H1 (cell line): ENCODE measurements around the gene CST2. TPM values are rescaled to one million over a fixed set of nuclear protein-coding genes. Genes with fewer than 3 reads are reported as not detected.

Experiments
- CTCF ChIA-PET: fragments of 300-600 bp; sonication (Branson Sonifier 250); formaldehyde crosslinking; loops from one replicate; lab custom pipeline; 2021; ENCODE audit not compliant: partially characterized antibody; lab: Charles Lee
- POLR2A ChIA-PET: fragments of 300-600 bp; sonication (Branson Sonifier 250); formaldehyde crosslinking; loops from one replicate; lab custom pipeline; 2021; ENCODE audit warnings: inconsistent platforms; ENCODE audit not compliant: partially characterized antibody; lab: Charles Lee
- DNase-seq, 2 experiments: peaks; one replicate each; pipeline versions ENCODE4 v3.0.0 to v3.0.0-alpha.2; 2010 to 2022; ENCODE audit warnings: low spot score in 2 of 2, low read depth in 1 of 2, mixed read lengths in 1 of 2
- FAIRE-seq: peaks from 2 replicates; lab custom pipeline; 2011; peaks lifted over from hg19 to GRCh38; lab: Jason Lieb, UNC
- H2AFZ ChIP-seq: 2 replicates; pipeline ENCODE4 v1.8.1; 2012; ENCODE audit warnings: low read length, inconsistent platforms
- H2AK5ac ChIP-seq: 2 replicates; pipeline ENCODE4 v1.6.1; 2013; ENCODE audit warnings: low read depth, low read length
- H2BK120ac ChIP-seq: replicated peaks from 2 replicates; pipeline ENCODE3; 2013; ENCODE audit warnings: low read depth, low read length, inconsistent platforms
- H2BK12ac ChIP-seq: 2 replicates; pipeline ENCODE4 v1.6.1; 2013; ENCODE audit warnings: low read depth, low read length
- H2BK15ac ChIP-seq: 2 replicates; pipeline ENCODE4 v1.6.1; 2013; ENCODE audit warnings: low read length
- H2BK20ac ChIP-seq: 2 replicates; pipeline ENCODE4 v1.6.1; 2013; ENCODE audit warnings: low read length
- H2BK5ac ChIP-seq: 2 replicates; pipeline ENCODE4 v1.6.1; 2013; ENCODE audit warnings: low read depth, low read length
- H3K14ac ChIP-seq: 2 replicates; pipeline ENCODE4 v1.6.1; 2013; ENCODE audit warnings: inconsistent platforms; ENCODE audit not compliant: insufficient read length
- H3K18ac ChIP-seq: 2 replicates; pipeline ENCODE4 v1.6.1; 2013; ENCODE audit warnings: low read length; ENCODE audit errors: extremely low read depth
- H3K23ac ChIP-seq: 2 replicates; pipeline ENCODE4 v1.6.1; 2013; ENCODE audit warnings: inconsistent platforms; ENCODE audit not compliant: insufficient read length
- H3K23me2 ChIP-seq: 2 replicates; pipeline ENCODE4 v1.6.1; 2013; ENCODE audit warnings: low read depth, low read length
- H3K27ac ChIP-seq: 2 replicates; pipeline ENCODE4 v1.6.1; 2011; ENCODE audit warnings: low read depth, low read length, inconsistent platforms
- H3K27me3 ChIP-seq, 4 experiments: replicated peaks in 1 of 4; 1 replicate in 1 of 4; 2 replicates in 3 of 4; pipeline versions ENCODE4 v1.6.1 to v1.8.1; 2011 to 2013; ENCODE audit warnings: low read length in 3 of 4, mild to moderate bottlenecking in 3 of 4, inconsistent platforms in 2 of 4, mixed read lengths in 2 of 4, moderate library complexity in 1 of 4; ENCODE audit not compliant: control insufficient read depth in 3 of 4, insufficient read depth in 3 of 4; ENCODE audit errors: extremely low read depth in 1 of 4
- H3K36me3 ChIP-seq, 4 experiments: 2 replicates each; pipeline versions ENCODE4 v1.6.1 to v1.8.1; 2011 to 2013; ENCODE audit warnings: mild to moderate bottlenecking in 4 of 4, low read length in 3 of 4, moderate library complexity in 2 of 4, control low read depth in 1 of 4, inconsistent platforms in 1 of 4; ENCODE audit not compliant: insufficient read depth in 4 of 4, control insufficient read depth in 2 of 4
- H3K4ac ChIP-seq: replicated peaks from 2 replicates; pipeline ENCODE3; 2013; ENCODE audit warnings: low read length, low read depth, mixed read lengths, inconsistent platforms; ENCODE audit not compliant: insufficient read length
- H3K4me1 ChIP-seq, 4 experiments: replicated peaks in 1 of 4; 1 replicate in 1 of 4; 2 replicates in 3 of 4; pipeline versions ENCODE4 v1.6.1 to v1.8.1; 2011 to 2013; ENCODE audit warnings: low read length in 3 of 4, inconsistent platforms in 2 of 4, mixed read lengths in 1 of 4; ENCODE audit not compliant: insufficient read depth in 4 of 4, control insufficient read depth in 3 of 4
- H3K4me2 ChIP-seq, 2 experiments: 2 replicates each; pipeline versions ENCODE4 v1.6.1 to v1.8.1; 2011 to 2013; ENCODE audit warnings: low read depth in 2 of 2, low read length in 2 of 2, control low read depth in 1 of 2, inconsistent platforms in 1 of 2, mild to moderate bottlenecking in 1 of 2; ENCODE audit not compliant: insufficient read depth in 1 of 2
- H3K4me3 ChIP-seq, 4 experiments: fragments of 200-600, 300-600 bp in 1 of 4; sonication (generic), shearing (Covaris generic), sonication (Bioruptor Twin) in 1 of 4; 2 replicates each; pipeline versions ENCODE4 v1.5.1 to v1.8.1; 2011 to 2016; ENCODE audit warnings: low read length in 4 of 4, low read depth in 3 of 4, control low read depth in 2 of 4, inconsistent platforms in 2 of 4, mild to moderate bottlenecking in 2 of 4, mixed read lengths in 1 of 4, moderate library complexity in 1 of 4; ENCODE audit not compliant: insufficient read depth in 2 of 4; ENCODE audit errors: extremely low read depth in 1 of 4
- H3K56ac ChIP-seq: replicated peaks from 2 replicates; pipeline ENCODE3; 2013; ENCODE audit warnings: low read depth, mild to moderate bottlenecking, mixed read lengths, low read length, inconsistent platforms; ENCODE audit not compliant: insufficient read length
- H3K79me1 ChIP-seq: 2 replicates; pipeline ENCODE4 v1.6.1; 2013; ENCODE audit warnings: low read depth, low read length, control low read depth
- H3K79me2 ChIP-seq, 2 experiments: 2 replicates each; pipeline versions ENCODE4 v1.6.1 to v1.8.1; 2012 to 2013; ENCODE audit warnings: low read length in 2 of 2, mild to moderate bottlenecking in 2 of 2, inconsistent platforms in 1 of 2; ENCODE audit not compliant: insufficient read depth in 2 of 2, control insufficient read depth in 1 of 2
- H3K9ac ChIP-seq, 4 experiments: replicated peaks in 1 of 4; 1 replicate in 1 of 4; 2 replicates in 3 of 4; pipeline versions ENCODE4 v1.6.1 to v1.8.1; 2011 to 2013; ENCODE audit warnings: low read depth in 3 of 4, low read length in 3 of 4, control low read depth in 2 of 4, mild to moderate bottlenecking in 2 of 4, moderate library complexity in 2 of 4, inconsistent platforms in 1 of 4; ENCODE audit errors: extremely low read depth in 1 of 4
- H3K9me3 ChIP-seq, 2 experiments: 2 replicates each; pipeline versions ENCODE4 v1.6.1 to v1.8.1; 2012 to 2013; ENCODE audit warnings: mild to moderate bottlenecking in 2 of 2, moderate library complexity in 2 of 2, control low read depth in 1 of 2, inconsistent platforms in 1 of 2, low read depth in 1 of 2, low read length in 1 of 2, mixed read lengths in 1 of 2; ENCODE audit not compliant: insufficient read depth in 2 of 2
- H4K20me1 ChIP-seq, 2 experiments: replicated peaks in 1 of 2; 2 replicates each; pipeline versions ENCODE3 to v1.8.1; 2011 to 2013; ENCODE audit warnings: inconsistent platforms in 2 of 2, low read length in 2 of 2, mild to moderate bottlenecking in 1 of 2; ENCODE audit not compliant: insufficient read depth in 2 of 2, control insufficient read depth in 1 of 2
- H4K5ac ChIP-seq: 2 replicates; pipeline ENCODE4 v1.6.1; 2013; ENCODE audit warnings: low read length, low read depth, mixed read lengths, inconsistent platforms; ENCODE audit not compliant: insufficient read length
- H4K8ac ChIP-seq: 2 replicates; pipeline ENCODE4 v1.8.0; 2013; ENCODE audit warnings: mild to moderate bottlenecking, moderate library complexity, low read length, inconsistent platforms; ENCODE audit not compliant: insufficient read depth; ENCODE audit errors: extremely low read depth
- H4K91ac ChIP-seq: replicated peaks from 2 replicates; pipeline ENCODE3; 2013; ENCODE audit warnings: low read length, mixed read lengths, inconsistent platforms; ENCODE audit not compliant: insufficient read length
- WGBS, 2 experiments: shearing (Covaris generic) in 1 of 2; methylation state at CpG; one replicate each; pipeline versions ENCODE4 v1.1.6 to v1.1.7; 2013 to 2015; ENCODE audit warnings: low lambda C conversion rate in 2 of 2, mixed read lengths in 2 of 2, inconsistent platforms in 1 of 2, low coverage in 1 of 2, missing lambda C conversion rate in 1 of 2; ENCODE audit not compliant: insufficient replicate concordance in 2 of 2, insufficient coverage in 1 of 2, insufficient read length in 1 of 2; ENCODE audit errors: extremely low coverage in 1 of 2, missing lambda C conversion rate in 1 of 2; 5-methylcytosine and 5-hydroxymethylcytosine counted together
- polyA plus RNA-seq, 7 experiments: library from polyadenylated mRNA; depleted of rRNA in 3 of 7; stranded (reverse) in 5 of 7; unstranded in 2 of 7; fragments of >200 nt in 5 of 7; fragments of 200-250 nt in 2 of 7; gene quantifications; 1 replicate in 5 of 7; 2 replicates in 1 of 7; 4 replicates in 1 of 7; pipeline versions ENCODE4 v1.2.1 to v1.2.3, GENCODE V29; 2011 to 2013; ENCODE audit warnings: missing spikeins in 2 of 7, mixed read lengths in 2 of 7
- total RNA-seq: library from RNA; stranded (reverse); fragmentation: NEBNext Ultra II Directional; extraction: Animal tissue kit (Norgen Biotek cat#: 25700); gene quantifications from 2 replicates; pipeline ENCODE4 v1.2.1, GENCODE V29; 2021

The CST2 gene
- total and polyA plus RNA-seq, 2 of the 8 experiments (the other 6 are each of a cell fraction or from before 2014, with no cell fraction given), result not detected

DNA sequence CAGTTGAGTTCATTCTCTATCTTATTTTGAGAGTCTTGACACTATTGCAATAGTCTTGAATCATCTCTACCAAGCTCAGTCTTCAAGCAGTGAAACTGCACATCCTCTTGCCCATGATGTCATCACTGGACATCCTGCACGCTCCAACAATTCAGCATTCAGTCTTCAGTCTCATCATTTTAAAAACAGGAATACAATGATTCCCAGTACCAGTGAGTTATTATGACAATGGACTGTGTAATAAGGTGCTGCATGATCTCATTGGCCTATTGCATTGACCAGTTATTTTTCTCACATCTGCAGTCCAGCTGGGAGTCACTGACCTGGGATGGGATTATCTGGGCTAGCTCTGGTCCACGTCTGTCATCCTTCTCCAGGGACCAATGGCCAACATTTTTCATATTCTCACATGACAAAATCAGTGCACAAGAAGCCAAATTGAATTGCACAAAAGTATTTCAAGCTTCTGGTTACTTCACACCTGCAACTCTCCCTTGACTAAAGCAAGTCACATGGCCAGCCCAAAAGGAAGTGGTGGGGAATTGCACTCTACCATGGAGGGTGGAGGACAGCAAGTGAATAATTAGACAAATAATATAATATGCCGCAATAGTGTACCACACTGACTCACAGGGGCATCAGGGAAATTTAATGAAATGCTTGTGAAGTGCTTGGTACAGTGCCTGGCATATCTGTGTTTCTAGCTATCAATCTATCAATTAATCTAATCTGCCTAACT is 6.4 kb upstream of the CST2 start:
- WGBS, 2 experiments, result 59% methylated on average over 3 of the region's 3 CpGs; no CpG with 5 or more reads in 1 of the 2 experiments
- Histone ChIP-seq H3K27ac (no peak overlapping the region), H2AK5ac (no peak overlapping the region)

More for the DNA sequence above, 6.4 kb upstream of the CST2 start:
- ChIA-PET POLR2A (no interaction called here), CTCF (interaction anchor here (0.7 to 1.4 kb wide), 2 partner anchors 9 to 111 kb away, joined by 3 read pairs; no protein-coding TSS in a partner anchor)
- Histone ChIP-seq H3K4me2 (no peak overlapping the region), H3K4ac (no peak overlapping the region), H2BK5ac (no peak overlapping the region), H4K8ac (no peak overlapping the region), H3K79me1 (no peaks in the 10 kb centered on the region), H3K79me2 (no peaks in the 10 kb centered on the region), H3K36me3 (no peaks in the 10 kb centered on the region), H3K4me1 (no peaks in the 10 kb centered on the region), H2BK15ac (no peak overlapping the region), H4K5ac (no peak overlapping the region), H3K27me3 (no peaks in the 10 kb centered on the region), H2BK120ac (no peak overlapping the region), H3K23ac (no peak overlapping the region), H3K9ac (no peak overlapping the region), H4K91ac (no peak overlapping the region), H3K56ac (no peak overlapping the region), H2AFZ (no peak overlapping the region), H3K4me3 (no peak overlapping the region), H3K23me2 (no peaks in the 10 kb centered on the region), H3K9me3 (peaks cover 6 to 7% of the 10 kb centered on the region in 2 experiments; a peak in 1 of 4 replicates), H3K18ac (no peak overlapping the region), H4K20me1 (no peaks in the 10 kb centered on the region), H3K14ac (no peak overlapping the region), H2BK20ac (no peak overlapping the region), H2BK12ac (no peak overlapping the region)
- FAIRE-seq, result no peak
- DNase-seq, result no peak
